Keratinocyte (primary cell): ENCODE measurements around the gene STK4. TPM values are rescaled to one million over a fixed set of nuclear protein-coding genes. Genes with fewer than 3 reads are reported as not detected.

ENCODE experiments used
- DNase-seq: peaks from one replicate; pipeline ENCODE4 v3.0.0-alpha.2; 2011; ENCODE audit warnings: low read depth, missing footprints, low spot score
- FAIRE-seq: peaks from 2 replicates; lab custom pipeline; 2011; peaks lifted over from hg19 to GRCh38; lab: Jason Lieb, UNC
- H2AFZ ChIP-seq: 2 replicates; pipeline ENCODE4 v1.6.0; 2012; ENCODE audit warnings: low read length, control low read depth, inconsistent platforms; ENCODE audit not compliant: control insufficient read depth
- H3K27ac ChIP-seq: 2 replicates; pipeline ENCODE4 v1.5.1; 2011; ENCODE audit warnings: low read length; ENCODE audit not compliant: control insufficient read depth, insufficient read depth
- H3K27me3 ChIP-seq: 3 replicates; pipeline ENCODE4 v1.6.0; 2011; ENCODE audit warnings: low read length; ENCODE audit not compliant: control insufficient read depth, insufficient read depth; ENCODE audit errors: extremely low read depth
- H3K36me3 ChIP-seq, 2 experiments: 2 replicates in 1 of 2; 3 replicates in 1 of 2; pipeline ENCODE4 v1.5.1; 2011; ENCODE audit warnings: low read length in 2 of 2, mild to moderate bottlenecking in 1 of 2; ENCODE audit not compliant: control insufficient read depth in 2 of 2, insufficient read depth in 2 of 2; ENCODE audit errors: extremely low read depth in 1 of 2
- H3K4me1 ChIP-seq: 3 replicates; pipeline ENCODE4 v1.5.1; 2011; ENCODE audit warnings: low read length; ENCODE audit not compliant: control insufficient read depth, insufficient read depth; ENCODE audit errors: extremely low read depth
- H3K4me2 ChIP-seq: 3 replicates; pipeline ENCODE4 v1.6.0; 2011; ENCODE audit warnings: low read depth, low read length; ENCODE audit not compliant: control insufficient read depth, insufficient read depth; ENCODE audit errors: extremely low read depth
- H3K4me3 ChIP-seq, 3 experiments: fragments of 200-600 bp in 1 of 3; sonication (generic) in 1 of 3; 2 replicates in 2 of 3; 3 replicates in 1 of 3; pipeline ENCODE4 v1.5.1; 2011 to 2016; ENCODE audit warnings: low read length in 3 of 3, mild to moderate bottlenecking in 3 of 3, control low read depth in 2 of 3, inconsistent platforms in 1 of 3, low read depth in 1 of 3, mixed read lengths in 1 of 3, mixed run types in 1 of 3, moderate library complexity in 1 of 3; ENCODE audit not compliant: control insufficient read depth in 2 of 3, insufficient read depth in 2 of 3; ENCODE audit errors: extremely low read depth in 1 of 3
- H3K79me2 ChIP-seq: 2 replicates; pipeline ENCODE4 v1.6.0; 2012; ENCODE audit warnings: low read length; ENCODE audit not compliant: control insufficient read depth, insufficient read depth
- H3K9ac ChIP-seq: 3 replicates; pipeline ENCODE4 v1.6.0; 2011; ENCODE audit warnings: low read length; ENCODE audit not compliant: control insufficient read depth, insufficient read depth; ENCODE audit errors: extremely low read depth
- H3K9me1 ChIP-seq: 3 replicates; pipeline ENCODE4 v1.6.0; 2011; ENCODE audit warnings: low read length; ENCODE audit not compliant: control insufficient read depth, insufficient read depth; ENCODE audit errors: extremely low read depth
- H3K9me3 ChIP-seq: 2 replicates; pipeline ENCODE4 v1.5.1; 2012; ENCODE audit warnings: low read depth, low read length; ENCODE audit not compliant: control insufficient read depth
- H4K20me1 ChIP-seq: 3 replicates; pipeline ENCODE4 v1.6.0; 2011; ENCODE audit warnings: low read length; ENCODE audit not compliant: control insufficient read depth, insufficient read depth; ENCODE audit errors: extremely low read depth
- CTCF ChIP-seq, 3 experiments: IDR thresholded peaks in 1 of 3; conservative IDR thresholded peaks in 1 of 3; optimal IDR thresholded peaks in 1 of 3; 2 replicates in 2 of 3; 3 replicates in 1 of 3; pipeline versions ENCODE3 to v1.5.1; 2011; ENCODE audit warnings: low read length in 3 of 3, mild to moderate bottlenecking in 3 of 3, moderate library complexity in 2 of 3, control low read depth in 1 of 3, inconsistent platforms in 1 of 3; ENCODE audit not compliant: insufficient read depth in 2 of 3; ENCODE audit errors: extremely low read depth in 1 of 3
- EZH2 ChIP-seq: IDR thresholded peaks from one replicate; pipeline ENCODE4 v1.6.1; 2012; ENCODE audit warnings: inconsistent platforms, mild to moderate bottlenecking, low read length, moderate library complexity
- dilution Hi-C: fragments of 300-500 bp; cut with MboI; formaldehyde crosslinking; loops from one replicate; pipeline ENCODE4 v1.7.0; 2020; ENCODE audit warnings: low sequenced_read_pairs; ENCODE audit not compliant: extremely low pct_ligation_motif_present
- polyA plus RNA-seq, 5 experiments: library from polyadenylated mRNA; depleted of rRNA in 3 of 5; stranded (reverse) in 3 of 5; stranded (forward) in 1 of 5; unstranded in 1 of 5; fragments of >200 nt; gene quantifications; 1 replicate in 1 of 5; 2 replicates in 3 of 5; 3 replicates in 1 of 5; pipeline versions ENCODE4 v1.2.1 to v1.2.3, GENCODE V29; 2011 to 2012; ENCODE audit warnings: missing spikeins in 2 of 5, low read depth in 1 of 5, low replicate concordance in 1 of 5

Gene STK4
- polyA plus RNA-seq, 1 donor (not counting 4 experiments of a cell fraction or from before 2014, with no cell fraction given), result 30.5 TPM

GRCh38 chr20:45052698-45053429 is 86.6 kb downstream of the STK4 start:
- no peak overlapping the region for H2AFZ ChIP-seq
- peak; percentile 13 for FAIRE-seq
- no peaks in the 10 kb centered on the region for H3K9me1 ChIP-seq
- H3K27ac ChIP-seq, result no peak overlapping the region
- H3K9ac ChIP-seq, result no peak overlapping the region
- no peaks in the 10 kb centered on the region for H3K9me3 ChIP-seq
- peaks cover 3 to 23% of the 10 kb centered on the region in 2 experiments for H3K36me3 ChIP-seq
- no peak overlapping the region for H3K4me3 ChIP-seq
- DNase-seq, result no peak
- dilution Hi-C loops, result no loop called here
- no peak for TF ChIP-seq EZH2
- TF ChIP-seq CTCF (optimal IDR thresholded peaks at IDR 0.05 in 1 of 3, IDR thresholded peaks at IDR 0.05 in 1 of 3, conservative IDR thresholded peaks at IDR 0.05 in 1 of 3; ENCODE audit: extremely low read depth in 1 of 3, insufficient read depth in 2 of 3, low read length in 3 of 3), result no peak
- no peaks in the 10 kb centered on the region for H4K20me1 ChIP-seq
- no peak overlapping the region for H3K4me2 ChIP-seq
- no peaks in the 10 kb centered on the region for H3K27me3 ChIP-seq
- peaks cover 2% of the 10 kb centered on the region for H3K79me2 ChIP-seq
- H3K4me1 ChIP-seq, result no peaks in the 10 kb centered on the region

DNA sequence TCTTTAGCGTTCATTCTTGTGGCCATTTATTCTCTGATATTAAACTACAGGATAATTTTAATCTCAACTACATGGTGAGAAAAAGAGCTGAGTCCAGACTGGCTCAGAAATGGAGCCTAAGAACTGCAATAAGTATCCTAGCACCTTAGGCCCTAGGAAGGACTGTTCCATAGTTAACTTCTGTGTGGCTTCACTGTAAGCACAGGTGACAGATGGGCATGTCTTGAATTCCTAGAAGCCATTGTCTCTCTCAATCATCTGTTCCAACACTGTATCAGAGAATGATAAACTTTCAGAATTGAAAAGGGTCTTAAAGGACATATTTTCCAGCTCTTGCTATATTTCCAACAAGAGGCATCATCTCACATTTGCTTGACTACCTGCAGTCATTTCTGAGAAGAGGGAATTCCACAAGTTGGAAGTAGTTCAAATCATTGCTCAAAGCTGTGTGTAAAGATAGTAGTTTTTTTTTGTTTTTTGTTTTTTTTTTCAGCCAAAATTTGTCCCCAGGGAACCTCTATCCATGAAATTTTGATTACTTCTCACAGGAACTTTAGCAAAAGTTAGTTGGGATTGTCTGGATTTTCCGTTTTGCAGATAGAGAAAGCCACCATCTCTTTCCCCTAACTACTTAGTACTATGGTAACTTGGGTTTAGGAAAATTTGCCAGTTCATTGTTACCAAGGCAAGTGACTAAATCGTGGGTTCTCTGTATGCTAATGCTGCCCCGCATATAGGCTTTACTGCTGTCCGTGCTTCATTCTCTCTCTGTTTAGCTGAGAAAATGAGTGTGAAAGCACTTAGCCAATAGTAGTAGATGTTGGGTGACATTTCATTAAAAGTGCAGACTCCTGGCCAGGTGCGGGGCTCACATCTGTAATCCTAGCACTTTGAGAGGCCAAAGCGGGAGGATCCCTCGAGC is 87.4 kb downstream of the STK4 start:
- Histone ChIP-seq H3K9me3 (no peaks in the 10 kb centered on the region), H3K27ac (no peak overlapping the region), H4K20me1 (no peaks in the 10 kb centered on the region), H2AFZ (no peak overlapping the region), H3K4me3 (no peak overlapping the region), H3K4me2 (no peak overlapping the region), H3K4me1 (peaks cover 4% of the 10 kb centered on the region), H3K9me1 (no peaks in the 10 kb centered on the region), H3K36me3 (peaks cover 1 to 23% of the 10 kb centered on the region in 2 experiments), H3K27me3 (no peaks in the 10 kb centered on the region), H3K79me2 (peaks cover 2% of the 10 kb centered on the region), H3K9ac (no peak overlapping the region)
- TF ChIP-seq EZH2, result no peak
- TF ChIP-seq CTCF (optimal IDR thresholded peaks at IDR 0.05 in 1 of 3, IDR thresholded peaks at IDR 0.05 in 1 of 3, conservative IDR thresholded peaks at IDR 0.05 in 1 of 3; ENCODE audit: extremely low read depth in 1 of 3, insufficient read depth in 2 of 3, low read length in 3 of 3), result no peak
- DNase-seq (no peak), FAIRE-seq (no peak)
- dilution Hi-C loops, result no loop called here
